Mucosa of gallbladder (tissue), 1 donor: ENCODE results near the gene FBXL20. TPM values are rescaled to one million over a fixed set of nuclear protein-coding genes. Genes with fewer than 3 reads are reported as not detected.
"Not testable (repeated sequence)": the region's sequence is repeated elsewhere in the genome, so short reads cannot be mapped to it uniquely, and the experiment has no call there.

ENCODE experiments used
- DNase-seq: peaks from one replicate; pipeline ENCODE4 v3.0.0-alpha.2; 2020; ENCODE audit warnings: low spot score
- total RNA-seq: library from RNA; stranded (reverse); gene quantifications from one replicate; pipeline ENCODE4 v1.2.1, GENCODE V29; 2021
- donor health status: DM: no; HTN: no; CAD: no.

Gene FBXL20
- total RNA-seq, 1 donor from 2014 or later = 31.8 TPM

- DNase-seq = no peak
These were observed 69.3 kb downstream of the FBXL20 start for GRCh38 chr17:39332092-39332491.

- no peak for DNase-seq
These were observed 72.6 kb downstream of the FBXL20 start for GRCh38 chr17:39328815-39329214.

- no peak for DNase-seq
These were observed 74.3 kb downstream of the FBXL20 start for GRCh38 chr17:39327109-39327508.

- DNase-seq = no peak
These were observed 75.7 kb downstream of the FBXL20 start for GRCh38 chr17:39325528-39326240.

- no peak for DNase-seq
These were observed 82.8 kb downstream of the FBXL20 start for GRCh38 chr17:39318636-39319035.

GRCh38 chr17:39306509-39307212 lies 94.8 kb downstream of the FBXL20 start:
- no peak for DNase-seq

- no peak for DNase-seq
These were observed 95.4 kb downstream of the FBXL20 start for GRCh38 chr17:39305978-39306377.

GRCh38 chr17:39304188-39304587 lies 97.2 kb downstream of the FBXL20 start:
- DNase-seq = no peak

GRCh38 chr17:39294060-39294459 lies 107.4 kb downstream of the FBXL20 start:
- DNase-seq = no peak

- DNase-seq = not testable (repeated sequence)
These were observed 108.9 kb downstream of the FBXL20 start for GRCh38 chr17:39292546-39292945.

GRCh38 chr17:39286513-39286912 lies 114.9 kb downstream of the FBXL20 start:
- not testable (repeated sequence) for DNase-seq

GRCh38 chr17:39284685-39285084 lies 116.7 kb downstream of the FBXL20 start:
- DNase-seq = no peak

- DNase-seq = no peak
These were observed 117.5 kb downstream of the FBXL20 start for GRCh38 chr17:39283896-39284295.

- no peak for DNase-seq
These were observed 118.3 kb downstream of the FBXL20 start for GRCh38 chr17:39283098-39283497.

- no peak for DNase-seq
These were observed 119.6 kb downstream of the FBXL20 start for GRCh38 chr17:39281806-39282205.

GRCh38 chr17:39278246-39278645 lies 123.2 kb downstream of the FBXL20 start:
- DNase-seq = not testable (repeated sequence)

GRCh38 chr17:39277110-39277509 lies 124.3 kb downstream of the FBXL20 start:
- DNase-seq = no peak

GRCh38 chr17:39276113-39276512 lies 125.3 kb downstream of the FBXL20 start:
- DNase-seq = no peak

GRCh38 chr17:39271546-39271945 lies 129.9 kb downstream of the FBXL20 start:
- DNase-seq = no peak

- no peak for DNase-seq
These were observed 130.5 kb downstream of the FBXL20 start for GRCh38 chr17:39270923-39271322.

- no peak for DNase-seq
These were observed 137.3 kb downstream of the FBXL20 start for GRCh38 chr17:39264119-39264518.

GRCh38 chr17:39261286-39261685 lies 140.1 kb downstream of the FBXL20 start:
- no peak for DNase-seq

- DNase-seq = no peak
These were observed 148.5 kb downstream of the FBXL20 start for GRCh38 chr17:39252788-39253460.
